Osteoblast (primary cell): ENCODE data around the gene HTR4. TPM values are rescaled to one million over a fixed set of nuclear protein-coding genes. Genes with fewer than 3 reads are reported as not detected.
A peak's percentile ranks its signal among the peaks of the same experiment; 100 is the strongest.

ENCODE experiments used
- DNase-seq: peaks from one replicate; pipeline ENCODE4 v3.0.0; 2011; ENCODE audit warnings: low spot score, mixed read lengths; ENCODE audit not compliant: insufficient read length; ENCODE audit errors: missing footprints
- H2AFZ ChIP-seq: 2 replicates; pipeline ENCODE4 v1.6.0; 2011; ENCODE audit warnings: mild to moderate bottlenecking, low read length
- H3K27ac ChIP-seq: 2 replicates; pipeline ENCODE4 v1.5.1; 2011; ENCODE audit warnings: mild to moderate bottlenecking, low read depth, low read length, moderate library complexity
- H3K27me3 ChIP-seq: 2 replicates; pipeline ENCODE4 v1.6.0; 2012; ENCODE audit warnings: mild to moderate bottlenecking, control low read depth, inconsistent platforms, low read length, moderate library complexity; ENCODE audit not compliant: insufficient read depth
- H3K36me3 ChIP-seq: 2 replicates; pipeline ENCODE4 v1.5.1; 2011; ENCODE audit warnings: mild to moderate bottlenecking, low read length, control low read depth, moderate library complexity; ENCODE audit not compliant: insufficient read depth
- H3K4me1 ChIP-seq: 2 replicates; pipeline ENCODE4 v1.5.1; 2011; ENCODE audit warnings: mild to moderate bottlenecking, low read length, control low read depth, moderate library complexity; ENCODE audit not compliant: insufficient read depth
- H3K4me2 ChIP-seq: 2 replicates; pipeline ENCODE4 v1.6.0; 2011; ENCODE audit warnings: mild to moderate bottlenecking, low read length; ENCODE audit not compliant: insufficient read depth
- H3K4me3 ChIP-seq: fragments of 200-600 bp; sonication (generic); 3 replicates; pipeline ENCODE4 v1.5.1; 2012; ENCODE audit warnings: mild to moderate bottlenecking, low read length, inconsistent platforms; ENCODE audit not compliant: insufficient read depth
- H3K79me2 ChIP-seq: 2 replicates; pipeline ENCODE4 v1.6.0; 2012; ENCODE audit warnings: mild to moderate bottlenecking, low read length, control low read depth, inconsistent platforms; ENCODE audit not compliant: insufficient read depth
- H3K9me3 ChIP-seq: 2 replicates; pipeline ENCODE4 v1.5.1; 2011; ENCODE audit warnings: low read depth, low read length, control low read depth
- H4K20me1 ChIP-seq: 2 replicates; pipeline ENCODE4 v1.6.0; 2012; ENCODE audit warnings: mild to moderate bottlenecking, low read length, control low read depth; ENCODE audit not compliant: insufficient read depth
- CTCF ChIP-seq: IDR thresholded peaks from 2 replicates; pipeline ENCODE4 v1.5.1; 2011; ENCODE audit warnings: mild to moderate bottlenecking, low read depth, low read length, moderate library complexity; ENCODE audit errors: extremely low read depth
- total RNA-seq: library from RNA; depleted of rRNA; stranded (reverse); fragments of >200 nt; gene quantifications from 2 replicates; pipeline ENCODE4 v1.2.3, GENCODE V29; 2012

Gene HTR4
- total RNA-seq, 1 donor = not detected

- no peak for TF ChIP-seq CTCF
Measured at GRCh38 chr5:148452499-148453193, 201.7 kb downstream of the HTR4 start.

GRCh38 chr5:148446611-148447010 lies 207.7 kb downstream of the HTR4 start:
- Histone ChIP-seq H3K4me1 (no peaks in the 10 kb centered on the region), H3K79me2 (no peaks in the 10 kb centered on the region), H3K4me3 (no peak overlapping the region), H3K27me3 (no peaks in the 10 kb centered on the region), H2AFZ (no peak overlapping the region), H4K20me1 (no peaks in the 10 kb centered on the region), H3K27ac (no peak overlapping the region), H3K9me3 (no peaks in the 10 kb centered on the region), H3K4me2 (no peak overlapping the region), H3K36me3 (peaks cover 10% of the 10 kb centered on the region)
- no peak for TF ChIP-seq CTCF
- no peak for DNase-seq

More at GRCh38 chr5:148452499-148453193, 201.7 kb downstream of the HTR4 start:
- Histone ChIP-seq H3K4me1 (no peaks in the 10 kb centered on the region), H4K20me1 (no peaks in the 10 kb centered on the region), H3K4me2 (no peak overlapping the region), H3K36me3 (no peaks in the 10 kb centered on the region), H2AFZ (no peak overlapping the region), H3K9me3 (no peaks in the 10 kb centered on the region), H3K27ac (no peak overlapping the region), H3K27me3 (no peaks in the 10 kb centered on the region), H3K4me3 (no peak overlapping the region), H3K79me2 (no peaks in the 10 kb centered on the region)
- no peak for DNase-seq

- Histone ChIP-seq H2AFZ (no peak overlapping the region), H3K4me2 (no peak overlapping the region), H3K9me3 (no peaks in the 10 kb centered on the region), H3K4me3 (no peak overlapping the region), H4K20me1 (no peaks in the 10 kb centered on the region), H3K27ac (no peak overlapping the region), H3K27me3 (no peaks in the 10 kb centered on the region), H3K36me3 (peaks cover 19% of the 10 kb centered on the region), H3K79me2 (no peaks in the 10 kb centered on the region), H3K4me1 (no peaks in the 10 kb centered on the region)
- no peak for DNase-seq
- no peak for TF ChIP-seq CTCF
Measured at GRCh38 chr5:148445578-148445977, 208.7 kb downstream of the HTR4 start.

GRCh38 chr5:148443998-148444397 lies 210.3 kb downstream of the HTR4 start:
- DNase-seq = peak; percentile 89
- no peak overlapping the region for H3K4me2 ChIP-seq
- H3K4me1 ChIP-seq = no peaks in the 10 kb centered on the region
- no peak overlapping the region for H3K27ac ChIP-seq
- H3K9me3 ChIP-seq = no peaks in the 10 kb centered on the region
- H3K27me3 ChIP-seq = no peaks in the 10 kb centered on the region
- H4K20me1 ChIP-seq = no peaks in the 10 kb centered on the region
- no peak overlapping the region for H3K4me3 ChIP-seq
- no peaks in the 10 kb centered on the region for H3K79me2 ChIP-seq
- peak; percentile 71 for TF ChIP-seq CTCF
- no peak overlapping the region for H2AFZ ChIP-seq
- peaks cover 34% of the 10 kb centered on the region for H3K36me3 ChIP-seq
